SK-N-SH (cell line): ENCODE measurements around the gene TMEM221.

Experiments
- CHD2 ChIP-seq: fragments of 150-350 bp; IDR thresholded peaks from 2 replicates; pipeline ENCODE4 v1.6.1; 2018; ENCODE audit warnings: low read length; ENCODE audit not compliant: partially characterized antibody
- EP300 ChIP-seq, 2 experiments: IDR thresholded peaks; 2 replicates each; pipeline versions ENCODE4 v1.4.0 to v1.6.1; 2012; ENCODE audit warnings: borderline replicate concordance in 1 of 2, low read depth in 1 of 2, low read length in 1 of 2
- EZH2phosphoT487 ChIP-seq: fragments of 200-600 bp; sonication (generic); IDR thresholded peaks from 2 replicates; pipeline ENCODE4 v1.6.1; 2017; ENCODE audit warnings: low read depth, mixed run types, mild to moderate bottlenecking, antibody characterized with exemption, moderate library complexity, borderline replicate concordance
- MEF2A ChIP-seq: IDR thresholded peaks from 2 replicates; pipeline ENCODE4 v1.4.0; 2012; ENCODE audit warnings: low read depth, borderline replicate concordance
- POLR2AphosphoS5 ChIP-seq: IDR thresholded peaks from 2 replicates; pipeline ENCODE4 v1.6.1; 2012; ENCODE audit warnings: low read depth, low read length
- SIN3A ChIP-seq: IDR thresholded peaks from 2 replicates; pipeline ENCODE4 v1.6.1; 2012; ENCODE audit warnings: low read depth, mild to moderate bottlenecking, low read length, moderate library complexity, borderline replicate concordance
- SMC3 ChIP-seq: IDR thresholded peaks from 2 replicates; pipeline ENCODE4 v1.6.1; 2012; ENCODE audit warnings: low read depth, low read length, improper control_type of control experiment
- TAF1 ChIP-seq: IDR thresholded peaks from 2 replicates; pipeline ENCODE4 v1.6.1; 2012; ENCODE audit warnings: low read depth, mild to moderate bottlenecking, low read length, moderate library complexity, borderline replicate concordance
- TF ChIP-seq, protein P1 (sequence below): fragments of 200-600 bp; sonication (generic); IDR thresholded peaks from 2 replicates; pipeline ENCODE4 v1.6.1; 2017; ENCODE audit warnings: antibody characterized with exemption, mild to moderate bottlenecking, moderate library complexity
- TF ChIP-seq, protein P2 (sequence below): IDR thresholded peaks from 2 replicates; pipeline ENCODE4 v1.4.0; 2012; ENCODE audit warnings: low read depth
- TF ChIP-seq, protein P3 (sequence below): IDR thresholded peaks from 2 replicates; pipeline ENCODE4 v1.4.0; 2012; ENCODE audit warnings: low read depth, borderline replicate concordance
- TF ChIP-seq, protein P4 (sequence below): IDR thresholded peaks from 2 replicates; pipeline ENCODE4 v1.6.1; 2012; ENCODE audit warnings: mild to moderate bottlenecking, low read depth, low read length, moderate library complexity

DNA sequence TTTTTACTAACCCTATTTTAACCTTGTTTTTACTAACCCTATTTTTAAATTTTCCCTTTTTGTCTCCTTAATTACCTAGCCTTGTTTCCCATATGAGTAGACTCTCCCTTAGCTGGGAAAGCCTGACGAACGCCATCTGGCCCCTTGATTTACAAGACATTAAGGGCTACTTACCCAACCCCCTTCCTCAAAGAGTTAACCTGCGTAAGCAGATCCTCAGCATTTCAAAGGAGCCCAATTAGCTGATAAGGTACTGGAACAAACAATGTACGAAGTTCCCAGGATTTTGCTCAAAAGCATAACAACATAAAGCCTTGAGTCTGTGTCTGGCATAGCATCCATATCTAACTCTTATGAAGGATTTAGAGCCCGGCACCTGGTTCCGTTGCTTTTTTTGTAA, 33.3 kb downstream of the TMEM221 start:
- TF ChIP-seq EP300 (IDR thresholded peaks at IDR 0.05; ENCODE audit: borderline replicate concordance in 1 of 2, low read depth in 1 of 2, low read length in 1 of 2) (no peak), EZH2phosphoT487 (no peak), POLR2AphosphoS5 (no peak), SIN3A (no peak), SMC3 (no peak), CHD2 (no peak), TAF1 (no peak), MEF2A (no peak)
- TF ChIP-seq, protein P1, sequence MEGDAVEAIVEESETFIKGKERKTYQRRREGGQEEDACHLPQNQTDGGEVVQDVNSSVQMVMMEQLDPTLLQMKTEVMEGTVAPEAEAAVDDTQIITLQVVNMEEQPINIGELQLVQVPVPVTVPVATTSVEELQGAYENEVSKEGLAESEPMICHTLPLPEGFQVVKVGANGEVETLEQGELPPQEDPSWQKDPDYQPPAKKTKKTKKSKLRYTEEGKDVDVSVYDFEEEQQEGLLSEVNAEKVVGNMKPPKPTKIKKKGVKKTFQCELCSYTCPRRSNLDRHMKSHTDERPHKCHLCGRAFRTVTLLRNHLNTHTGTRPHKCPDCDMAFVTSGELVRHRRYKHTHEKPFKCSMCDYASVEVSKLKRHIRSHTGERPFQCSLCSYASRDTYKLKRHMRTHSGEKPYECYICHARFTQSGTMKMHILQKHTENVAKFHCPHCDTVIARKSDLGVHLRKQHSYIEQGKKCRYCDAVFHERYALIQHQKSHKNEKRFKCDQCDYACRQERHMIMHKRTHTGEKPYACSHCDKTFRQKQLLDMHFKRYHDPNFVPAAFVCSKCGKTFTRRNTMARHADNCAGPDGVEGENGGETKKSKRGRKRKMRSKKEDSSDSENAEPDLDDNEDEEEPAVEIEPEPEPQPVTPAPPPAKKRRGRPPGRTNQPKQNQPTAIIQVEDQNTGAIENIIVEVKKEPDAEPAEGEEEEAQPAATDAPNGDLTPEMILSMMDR: no peak
- TF ChIP-seq, protein P2, sequence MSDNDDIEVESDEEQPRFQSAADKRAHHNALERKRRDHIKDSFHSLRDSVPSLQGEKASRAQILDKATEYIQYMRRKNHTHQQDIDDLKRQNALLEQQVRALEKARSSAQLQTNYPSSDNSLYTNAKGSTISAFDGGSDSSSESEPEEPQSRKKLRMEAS: no peak
- TF ChIP-seq, protein P3, sequence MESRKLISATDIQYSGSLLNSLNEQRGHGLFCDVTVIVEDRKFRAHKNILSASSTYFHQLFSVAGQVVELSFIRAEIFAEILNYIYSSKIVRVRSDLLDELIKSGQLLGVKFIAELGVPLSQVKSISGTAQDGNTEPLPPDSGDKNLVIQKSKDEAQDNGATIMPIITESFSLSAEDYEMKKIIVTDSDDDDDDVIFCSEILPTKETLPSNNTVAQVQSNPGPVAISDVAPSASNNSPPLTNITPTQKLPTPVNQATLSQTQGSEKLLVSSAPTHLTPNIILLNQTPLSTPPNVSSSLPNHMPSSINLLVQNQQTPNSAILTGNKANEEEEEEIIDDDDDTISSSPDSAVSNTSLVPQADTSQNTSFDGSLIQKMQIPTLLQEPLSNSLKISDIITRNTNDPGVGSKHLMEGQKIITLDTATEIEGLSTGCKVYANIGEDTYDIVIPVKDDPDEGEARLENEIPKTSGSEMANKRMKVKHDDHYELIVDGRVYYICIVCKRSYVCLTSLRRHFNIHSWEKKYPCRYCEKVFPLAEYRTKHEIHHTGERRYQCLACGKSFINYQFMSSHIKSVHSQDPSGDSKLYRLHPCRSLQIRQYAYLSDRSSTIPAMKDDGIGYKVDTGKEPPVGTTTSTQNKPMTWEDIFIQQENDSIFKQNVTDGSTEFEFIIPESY: no peak
- TF ChIP-seq, protein P4, sequence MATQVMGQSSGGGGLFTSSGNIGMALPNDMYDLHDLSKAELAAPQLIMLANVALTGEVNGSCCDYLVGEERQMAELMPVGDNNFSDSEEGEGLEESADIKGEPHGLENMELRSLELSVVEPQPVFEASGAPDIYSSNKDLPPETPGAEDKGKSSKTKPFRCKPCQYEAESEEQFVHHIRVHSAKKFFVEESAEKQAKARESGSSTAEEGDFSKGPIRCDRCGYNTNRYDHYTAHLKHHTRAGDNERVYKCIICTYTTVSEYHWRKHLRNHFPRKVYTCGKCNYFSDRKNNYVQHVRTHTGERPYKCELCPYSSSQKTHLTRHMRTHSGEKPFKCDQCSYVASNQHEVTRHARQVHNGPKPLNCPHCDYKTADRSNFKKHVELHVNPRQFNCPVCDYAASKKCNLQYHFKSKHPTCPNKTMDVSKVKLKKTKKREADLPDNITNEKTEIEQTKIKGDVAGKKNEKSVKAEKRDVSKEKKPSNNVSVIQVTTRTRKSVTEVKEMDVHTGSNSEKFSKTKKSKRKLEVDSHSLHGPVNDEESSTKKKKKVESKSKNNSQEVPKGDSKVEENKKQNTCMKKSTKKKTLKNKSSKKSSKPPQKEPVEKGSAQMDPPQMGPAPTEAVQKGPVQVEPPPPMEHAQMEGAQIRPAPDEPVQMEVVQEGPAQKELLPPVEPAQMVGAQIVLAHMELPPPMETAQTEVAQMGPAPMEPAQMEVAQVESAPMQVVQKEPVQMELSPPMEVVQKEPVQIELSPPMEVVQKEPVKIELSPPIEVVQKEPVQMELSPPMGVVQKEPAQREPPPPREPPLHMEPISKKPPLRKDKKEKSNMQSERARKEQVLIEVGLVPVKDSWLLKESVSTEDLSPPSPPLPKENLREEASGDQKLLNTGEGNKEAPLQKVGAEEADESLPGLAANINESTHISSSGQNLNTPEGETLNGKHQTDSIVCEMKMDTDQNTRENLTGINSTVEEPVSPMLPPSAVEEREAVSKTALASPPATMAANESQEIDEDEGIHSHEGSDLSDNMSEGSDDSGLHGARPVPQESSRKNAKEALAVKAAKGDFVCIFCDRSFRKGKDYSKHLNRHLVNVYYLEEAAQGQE: no peak
